OCI-LY1 (cell line): ENCODE results near the gene CEP131.

ENCODE experiments used
- H2AFZ ChIP-seq: fragments of 200-600 bp; sonication (generic), shearing (Covaris generic); 2 replicates; pipeline ENCODE4 v1.6.0; 2014; ENCODE audit warnings: antibody characterized with exemption, mild to moderate bottlenecking, low read length
- H3F3A ChIP-seq: fragments of 200-600 bp; sonication (generic), shearing (Covaris generic); 2 replicates; pipeline ENCODE4 v1.6.0; 2014; ENCODE audit warnings: mild to moderate bottlenecking, antibody characterized with exemption, low read length, moderate library complexity; ENCODE audit not compliant: insufficient read depth
- H3K27ac ChIP-seq: fragments of 200-600 bp; sonication (generic); 2 replicates; pipeline ENCODE4 v1.5.1; 2014; ENCODE audit warnings: low read length, mixed run types, mild to moderate bottlenecking, low read depth; ENCODE audit not compliant: poor library complexity, severe bottlenecking
- H3K27me3 ChIP-seq: fragments of 200-600 bp; sonication (generic); 2 replicates; pipeline ENCODE4 v1.6.0; 2014; ENCODE audit warnings: antibody characterized with exemption, mild to moderate bottlenecking, low read length, moderate library complexity; ENCODE audit not compliant: insufficient read depth
- H3K36me3 ChIP-seq: fragments of 200-600 bp; sonication (generic); 2 replicates; pipeline ENCODE4 v1.6.1; 2014; ENCODE audit warnings: mild to moderate bottlenecking, antibody characterized with exemption, low read length, moderate library complexity, mixed read lengths; ENCODE audit not compliant: insufficient read depth
- H3K4me1 ChIP-seq: fragments of 200-600 bp; sonication (generic); 2 replicates; pipeline ENCODE4 v1.5.1; 2014; ENCODE audit warnings: mild to moderate bottlenecking, low read length, moderate library complexity; ENCODE audit not compliant: insufficient read depth, severe bottlenecking
- H3K4me2 ChIP-seq: fragments of 200-600 bp; sonication (generic), shearing (Covaris generic); 2 replicates; pipeline ENCODE4 v1.6.1; 2014; ENCODE audit warnings: low read length
- H3K4me3 ChIP-seq: fragments of 200-600 bp; sonication (generic); 2 replicates; pipeline ENCODE4 v1.5.1; 2014; ENCODE audit warnings: low read length, low read depth, mild to moderate bottlenecking, mixed read lengths; ENCODE audit not compliant: poor library complexity, severe bottlenecking
- H3K79me2 ChIP-seq: fragments of 200-600 bp; shearing (Covaris generic); 2 replicates; pipeline ENCODE4 v1.6.1; 2016; ENCODE audit warnings: mixed run types, low read length, mixed read lengths; ENCODE audit not compliant: insufficient read depth
- H3K9ac ChIP-seq: fragments of 200-600 bp; sonication (generic), shearing (Covaris generic); 2 replicates; pipeline ENCODE4 v1.6.1; 2014; ENCODE audit warnings: mild to moderate bottlenecking, low read length, mixed read lengths
- H3K9me2 ChIP-seq: fragments of 200-600 bp; sonication (generic), shearing (Covaris generic); 2 replicates; pipeline ENCODE4 v1.6.1; 2014; ENCODE audit warnings: low read depth, mild to moderate bottlenecking, low read length, mixed read lengths
- H3K9me3 ChIP-seq: fragments of 200-600 bp; shearing (Covaris generic); 2 replicates; pipeline ENCODE4 v1.6.1; 2014; ENCODE audit warnings: low read length, mixed read lengths
- H4K20me1 ChIP-seq: fragments of 200-600 bp; sonication (generic), shearing (Covaris generic); 2 replicates; pipeline ENCODE4 v1.6.0; 2016; ENCODE audit warnings: mild to moderate bottlenecking, low read length; ENCODE audit not compliant: insufficient read depth
- CTCF ChIP-seq: fragments of 200-600 bp; sonication (generic), shearing (Covaris generic); IDR thresholded peaks from 2 replicates; pipeline ENCODE4 v1.5.1; 2017; ENCODE audit warnings: mild to moderate bottlenecking, antibody characterized with exemption, low read length, moderate library complexity, mixed read lengths
- EZH2 ChIP-seq: fragments of 200-600 bp; sonication (generic), shearing (Covaris generic); IDR thresholded peaks from 2 replicates; pipeline ENCODE4 v1.8.0; 2017; ENCODE audit warnings: borderline replicate concordance, mixed run types, mild to moderate bottlenecking, antibody characterized with exemption, low read length, moderate library complexity, mixed read lengths

The CEP131 gene

GRCh38 chr17:81190591-81190990 lies 32.2 kb downstream of the CEP131 start:
- Histone ChIP-seq H3K9me2 (no peaks in the 10 kb centered on the region), H3K36me3 (no peaks in the 10 kb centered on the region), H3K9me3 (no peaks in the 10 kb centered on the region), H3K4me3 (no peak overlapping the region), H3K9ac (no peak overlapping the region), H3K27ac (no peak overlapping the region), H4K20me1 (no peaks in the 10 kb centered on the region), H3K4me1 (no peaks in the 10 kb centered on the region), H2AFZ (no peak overlapping the region), H3K27me3 (no peaks in the 10 kb centered on the region), H3K79me2 (no peaks in the 10 kb centered on the region), H3K4me2 (no peak overlapping the region), H3F3A (no peaks in the 10 kb centered on the region)
- TF ChIP-seq CTCF, result no peak
- TF ChIP-seq EZH2, result no peak

- H3K4me2 ChIP-seq, result no peak overlapping the region
- no peaks in the 10 kb centered on the region for H3K79me2 ChIP-seq
- no peaks in the 10 kb centered on the region for H3K9me2 ChIP-seq
- H4K20me1 ChIP-seq, result no peaks in the 10 kb centered on the region
- H3F3A ChIP-seq, result no peaks in the 10 kb centered on the region
- no peaks in the 10 kb centered on the region for H3K36me3 ChIP-seq
- H3K4me1 ChIP-seq, result no peaks in the 10 kb centered on the region
- no peaks in the 10 kb centered on the region for H3K27me3 ChIP-seq
- H2AFZ ChIP-seq, result no peak overlapping the region
- H3K9ac ChIP-seq, result no peak overlapping the region
- TF ChIP-seq EZH2, result no peak
- TF ChIP-seq CTCF, result no peak
- no peaks in the 10 kb centered on the region for H3K9me3 ChIP-seq
- H3K4me3 ChIP-seq, result no peak overlapping the region
- H3K27ac ChIP-seq, result no peak overlapping the region
These were observed 32.9 kb downstream of the CEP131 start for GRCh38 chr17:81189670-81190530.

- no peaks in the 10 kb centered on the region for H4K20me1 ChIP-seq
- H3K4me1 ChIP-seq, result no peaks in the 10 kb centered on the region
- no peaks in the 10 kb centered on the region for H3K79me2 ChIP-seq
- H3K36me3 ChIP-seq, result no peaks in the 10 kb centered on the region
- no peak overlapping the region for H3K27ac ChIP-seq
- no peak overlapping the region for H2AFZ ChIP-seq
- TF ChIP-seq EZH2 (no peak), CTCF (no peak)
- no peak overlapping the region for H3K4me3 ChIP-seq
- no peak overlapping the region for H3K4me2 ChIP-seq
- H3K9me2 ChIP-seq, result no peaks in the 10 kb centered on the region
- H3K27me3 ChIP-seq, result no peaks in the 10 kb centered on the region; the same call in 1 of the 2 replicates
- no peak overlapping the region for H3K9ac ChIP-seq
- H3K9me3 ChIP-seq, result no peaks in the 10 kb centered on the region
- H3F3A ChIP-seq, result no peaks in the 10 kb centered on the region
These were observed 33.7 kb downstream of the CEP131 start for GRCh38 chr17:81189016-81189415.
